HepG2 (cell line): ENCODE results near the gene SIVA1. TPM values are rescaled to one million over a fixed set of nuclear protein-coding genes. Genes with fewer than 3 reads are reported as not detected.

Experiments used
- CENPBD1 ChIP-seq: sonication (generic); formaldehyde crosslinking; IDR thresholded peaks from 2 replicates; pipeline ENCODE4 v1.8.0; 2022; ENCODE audit warnings: missing genetic modification reagents, low read depth, mild to moderate bottlenecking, borderline replicate concordance
- DNMT3B ChIP-seq: conservative IDR thresholded peaks from 2 replicates; pipeline ENCODE4 v1.6.1; 2016; ENCODE audit warnings: missing biosample characterization, control low read depth
- FOSL1 ChIP-seq: sonication (generic); formaldehyde crosslinking; IDR thresholded peaks from 2 replicates; pipeline ENCODE4 v1.9.0; 2021; ENCODE audit warnings: missing genetic modification reagents, borderline replicate concordance
- FOXM1 ChIP-seq: sonication (generic); formaldehyde crosslinking; IDR thresholded peaks from 2 replicates; pipeline ENCODE4 v1.5.0; 2020; ENCODE audit warnings: missing genetic modification reagents
- FOXO1 ChIP-seq: sonication (generic); formaldehyde crosslinking; IDR thresholded peaks from 2 replicates; pipeline ENCODE4 v1.4.0; 2020; ENCODE audit warnings: missing genetic modification reagents
- GPN1 ChIP-seq: sonication (generic); formaldehyde crosslinking; IDR thresholded peaks from 2 replicates; pipeline ENCODE4 v1.5.1; 2020; ENCODE audit warnings: missing genetic modification reagents, borderline replicate concordance
- HHEX ChIP-seq: IDR thresholded peaks from 2 replicates; pipeline ENCODE4 v1.6.1; 2016; ENCODE audit warnings: control low read depth
- HMG20A ChIP-seq: IDR thresholded peaks from 2 replicates; pipeline ENCODE4 v1.6.1; 2016; ENCODE audit warnings: borderline replicate concordance
- KAT7 ChIP-seq: IDR thresholded peaks from 2 replicates; pipeline ENCODE4 v1.6.1; 2018; ENCODE audit warnings: borderline replicate concordance, missing compliant biosample characterization
- KDM5B ChIP-seq: sonication (generic); formaldehyde crosslinking; IDR thresholded peaks from 2 replicates; pipeline ENCODE4 v1.4.0; 2020; ENCODE audit warnings: missing genetic modification reagents, mild to moderate bottlenecking, borderline replicate concordance
- KLF12 ChIP-seq: sonication (generic); formaldehyde crosslinking; IDR thresholded peaks from 2 replicates; pipeline ENCODE4 v1.4.0; 2020; ENCODE audit warnings: missing genetic modification reagents, borderline replicate concordance
- MTF2 ChIP-seq: sonication (generic); formaldehyde crosslinking; IDR thresholded peaks from 2 replicates; pipeline ENCODE4 v1.5.0; 2020; ENCODE audit warnings: missing genetic modification reagents, borderline replicate concordance
- PHF20 ChIP-seq: sonication (generic); formaldehyde crosslinking; IDR thresholded peaks from 2 replicates; pipeline ENCODE4 v1.5.0; 2020; ENCODE audit warnings: mild to moderate bottlenecking, missing genetic modification reagents
- SKI ChIP-seq: fragments of 450-650 bp; IDR thresholded peaks from one replicate; pipeline ENCODE4 v1.6.1; 2018; ENCODE audit warnings: mild to moderate bottlenecking; ENCODE audit not compliant: partially characterized antibody
- SMAD1 ChIP-seq: sonication (generic); formaldehyde crosslinking; IDR thresholded peaks from 2 replicates; pipeline ENCODE4 v1.4.0; 2020; ENCODE audit warnings: missing genetic modification reagents, low read depth, mild to moderate bottlenecking, borderline replicate concordance
- TCF7 ChIP-seq: sonication (generic); IDR thresholded peaks from 2 replicates; pipeline ENCODE4 v1.6.1; 2016; ENCODE audit warnings: antibody characterized with exemption, low read depth
- U2AF2 ChIP-seq: fragments of 200-400 bp; formaldehyde crosslinking; IDR thresholded peaks from 2 replicates; pipeline ENCODE4 v1.6.1; 2017; ENCODE audit warnings: low read depth, mild to moderate bottlenecking, low read length
- ZFP91 ChIP-seq: sonication (generic); formaldehyde crosslinking; IDR thresholded peaks from 2 replicates; pipeline ENCODE4 v1.9.0; 2022; ENCODE audit warnings: missing genetic modification reagents, mild to moderate bottlenecking, borderline replicate concordance
- ZNF10 ChIP-seq: sonication (generic); formaldehyde crosslinking; IDR thresholded peaks from 2 replicates; pipeline ENCODE4 v1.4.0; 2020; ENCODE audit warnings: mild to moderate bottlenecking, low read depth, missing genetic modification reagents, borderline replicate concordance
- ZNF101 ChIP-seq: sonication (generic); formaldehyde crosslinking; IDR thresholded peaks from 2 replicates; pipeline ENCODE4 v1.4.0; 2020; ENCODE audit warnings: mild to moderate bottlenecking, low read depth, missing genetic modification reagents, borderline replicate concordance
- ZNF124 ChIP-seq: sonication (generic); formaldehyde crosslinking; IDR thresholded peaks from 2 replicates; pipeline ENCODE4 v1.4.0; 2020; ENCODE audit warnings: missing genetic modification reagents
- ZNF138 ChIP-seq: sonication (generic); formaldehyde crosslinking; IDR thresholded peaks from 2 replicates; pipeline ENCODE4 v1.5.0; 2020; ENCODE audit warnings: mild to moderate bottlenecking, low read depth, missing genetic modification reagents
- ZNF20 ChIP-seq: sonication (generic); formaldehyde crosslinking; IDR thresholded peaks from 2 replicates; pipeline ENCODE4 v1.4.0; 2020; ENCODE audit warnings: mild to moderate bottlenecking, moderate library complexity, missing genetic modification reagents
- ZNF264 ChIP-seq: sonication (generic); formaldehyde crosslinking; IDR thresholded peaks from 2 replicates; pipeline ENCODE4 v1.4.0; 2020; ENCODE audit warnings: missing genetic modification reagents
- ZNF563 ChIP-seq: sonication (generic); formaldehyde crosslinking; IDR thresholded peaks from 2 replicates; pipeline ENCODE4 v1.8.0; 2022; ENCODE audit warnings: mild to moderate bottlenecking, moderate library complexity, missing genetic modification reagents
- ZNF577 ChIP-seq: sonication (generic); formaldehyde crosslinking; IDR thresholded peaks from 2 replicates; pipeline ENCODE4 v1.4.0; 2020; ENCODE audit warnings: mild to moderate bottlenecking, low read depth, missing genetic modification reagents, borderline replicate concordance
- ZNF598 ChIP-seq: sonication (generic); formaldehyde crosslinking; IDR thresholded peaks from 2 replicates; pipeline ENCODE4 v1.5.1; 2020; ENCODE audit warnings: mild to moderate bottlenecking, missing genetic modification reagents, borderline replicate concordance
- ZNF660 ChIP-seq: sonication (generic); formaldehyde crosslinking; IDR thresholded peaks from 2 replicates; pipeline ENCODE4 v1.5.1; 2020; ENCODE audit warnings: mild to moderate bottlenecking, low read depth, missing genetic modification reagents, borderline replicate concordance
- ZNF766 ChIP-seq: sonication (generic); formaldehyde crosslinking; IDR thresholded peaks from 2 replicates; pipeline ENCODE4 v1.5.0; 2020; ENCODE audit warnings: missing genetic modification reagents, borderline replicate concordance
- ZNF883 ChIP-seq: sonication (generic); formaldehyde crosslinking; IDR thresholded peaks from 2 replicates; pipeline ENCODE4 v1.5.1; 2020; ENCODE audit warnings: mild to moderate bottlenecking, missing genetic modification reagents; ENCODE audit errors: not compliant biosample characterization
- ZSCAN22 ChIP-seq: sonication (generic); formaldehyde crosslinking; IDR thresholded peaks from 2 replicates; pipeline ENCODE4 v1.4.0; 2020; ENCODE audit warnings: mild to moderate bottlenecking, missing genetic modification reagents
- polyA plus RNA-seq, 8 experiments: library from polyadenylated mRNA; depleted of rRNA in 3 of 8; stranded (reverse) in 7 of 8; unstranded in 1 of 8; fragments of >200 nt; fragmentation: Illumina TruSeq in 4 of 8; extraction: Trizol in 4 of 8; gene quantifications; 2 replicates each; pipeline versions ENCODE4 v1.2.1 to v1.2.3, GENCODE V29; 2011 to 2016; ENCODE audit warnings: low read depth in 4 of 8, missing spikeins in 1 of 8, mixed read lengths in 1 of 8; ENCODE audit not compliant: insufficient read depth in 1 of 8
- total RNA-seq, 5 experiments: library from RNA; depleted of rRNA; stranded (reverse); fragments of >200 nt; fragmentation: Illumina TruSeq; extraction: Trizol; gene quantifications; 2 replicates each; pipeline ENCODE4 v1.2.3, GENCODE V29; 2016; ENCODE audit warnings: low read depth in 1 of 5

SIVA1 gene
- total and polyA plus RNA-seq, 2 of the 13 experiments (the other 11 are each of a cell fraction or from before 2014, with no cell fraction given) = 123 to 186 TPM

- no peak for TF ChIP-seq ZNF264 (CRISPR knock-in tag)
- TF ChIP-seq ZNF101 (CRISPR knock-in tag) = no peak
- no peak for TF ChIP-seq ZNF563 (CRISPR knock-in tag)
- TF ChIP-seq KLF12 (CRISPR knock-in tag) = no peak
- TF ChIP-seq ZNF124 = peak; percentile 41; the same call in 1 of the 2 replicates
- TF ChIP-seq ZNF138 (CRISPR knock-in tag) = no peak
- TF ChIP-seq U2AF2 = no peak
- TF ChIP-seq FOXM1 = no peak
- no peak for TF ChIP-seq ZNF577 (CRISPR knock-in tag)
- no peak for TF ChIP-seq TCF7
- no peak for TF ChIP-seq ZSCAN22 (CRISPR knock-in tag)
- no peak for TF ChIP-seq HMG20A (CRISPR knock-in tag)
- TF ChIP-seq ZNF598 (CRISPR knock-in tag) = no peak; the same call in 1 of the 2 replicates
- no peak for TF ChIP-seq ZNF20
- TF ChIP-seq PHF20 (CRISPR knock-in tag) = no peak
- TF ChIP-seq KDM5B (CRISPR knock-in tag) = no peak; the same call in 1 of the 2 replicates
- TF ChIP-seq KAT7 (CRISPR knock-in tag) = peak; percentile 64; the same call in 1 of the 2 replicates
- TF ChIP-seq ZNF883 (CRISPR knock-in tag) = no peak
- no peak; the same call in 1 of the 2 replicates for TF ChIP-seq CENPBD1 (CRISPR knock-in tag)
- TF ChIP-seq FOXO1 = 0 out of 2 replicates have a peak, but pooled peaks have one; percentile 28
- TF ChIP-seq ZNF10 = no peak
- peak; percentile 60; the same call in 1 of the 2 replicates for TF ChIP-seq SMAD1
- peak; percentile 80; the same call in 1 of the 2 replicates for TF ChIP-seq ZFP91
- TF ChIP-seq ZNF660 = no peak
- no peak for TF ChIP-seq DNMT3B (CRISPR knock-in tag)
- TF ChIP-seq ZNF766 (CRISPR knock-in tag) = no peak
- 0 out of 2 replicates have a peak, but pooled peaks have one; percentile 59 for TF ChIP-seq GPN1 (CRISPR knock-in tag)
- no peak for TF ChIP-seq HHEX (CRISPR knock-in tag)
- no peak for TF ChIP-seq FOSL1 (CRISPR knock-in tag)
- no peak for TF ChIP-seq SKI
- TF ChIP-seq MTF2 (CRISPR knock-in tag) = 0 out of 2 replicates have a peak, but pooled peaks have one; percentile 69
Observed at GRCh38 chr14:104723651-104724406, 29.1 kb upstream of the SIVA1 start, which contains the start of gene ADSS1 (continued).
